Thyroid gland (tissue), 4 donors: ENCODE results near the gene STK32B.

Experiments used
- CTCF ChIP-seq, 6 experiments: fragments of 200-600 bp in 3 of 6; fragments of 450-650 bp in 3 of 6; sonication (generic) in 3 of 6; IDR thresholded peaks; one replicate each; pipeline ENCODE4 v1.5.1; 2016 to 2019; ENCODE audit warnings: antibody characterized with exemption in 6 of 6, mild to moderate bottlenecking in 2 of 6, inconsistent platforms in 1 of 6, moderate library complexity in 1 of 6
- POLR2A ChIP-seq, 2 donors: fragments of 450-650 bp; IDR thresholded peaks; one replicate each; pipeline ENCODE4 v1.6.1; 2017; ENCODE audit warnings: antibody characterized with exemption in 2 of 2, mild to moderate bottlenecking in 2 of 2, moderate library complexity in 1 of 2

GRCh38 chr4:5143940-5144339, 92.7 kb downstream of the STK32B start:
- TF ChIP-seq CTCF (IDR thresholded peaks at IDR 0.05) (no peak), POLR2A (IDR thresholded peaks at IDR 0.05) (no peak)
